SK-N-SH (cell line): ENCODE data around the gene IL17RE. TPM values are rescaled to one million over a fixed set of nuclear protein-coding genes. Genes with fewer than 3 reads are reported as not detected.

ENCODE experiments used
- CTCF ChIA-PET: fragments of 300-600, 350-600 bp; formaldehyde crosslinking; extraction: SDS; loops from one replicate; lab custom pipeline; 2021; lab: Yijun Ruan, JAX
- POLR2A ChIA-PET: fragments of 350-600 bp; sonication (Branson Sonifier 250); formaldehyde crosslinking; extraction: SDS; loops from one replicate; lab custom pipeline; 2020; ENCODE audit warnings: antibody characterized with exemption, inconsistent platforms; lab: Yijun Ruan, JAX
- DNase-seq: peaks from one replicate; pipeline ENCODE4 v3.0.0; 2012
- H2AFZ ChIP-seq: fragments of 200-600 bp; sonication (generic); 2 replicates; pipeline ENCODE4 v1.8.1; 2016; ENCODE audit warnings: antibody characterized with exemption, mild to moderate bottlenecking, low read depth
- H3F3A ChIP-seq: fragments of 200-600 bp; sonication (generic); replicated peaks from 2 replicates; pipeline ENCODE3; 2016; ENCODE audit warnings: antibody characterized with exemption, mild to moderate bottlenecking; ENCODE audit not compliant: insufficient read depth
- H3K27ac ChIP-seq, 2 experiments: fragments of 200-500 bp in 1 of 2; fragments of 200-600 bp in 1 of 2; sonication (Bioruptor generic) in 1 of 2; sonication (generic), shearing (Covaris generic) in 1 of 2; 2 replicates each; pipeline versions ENCODE4 v1.5.1 to v1.6.1; 2014 to 2016; ENCODE audit warnings: low read depth in 2 of 2, inconsistent platforms in 1 of 2, low read length in 1 of 2, mild to moderate bottlenecking in 1 of 2, mixed read lengths in 1 of 2
- H3K27me3 ChIP-seq: fragments of 200-600 bp; sonication (generic), shearing (Covaris generic); 2 replicates; pipeline ENCODE4 v1.6.1; 2016; ENCODE audit warnings: mixed run types; ENCODE audit not compliant: insufficient read depth
- H3K36me3 ChIP-seq, 2 experiments: fragments of 200-500 bp in 1 of 2; fragments of 200-600 bp in 1 of 2; sonication (Bioruptor generic) in 1 of 2; sonication (generic) in 1 of 2; replicated peaks in 1 of 2; 2 replicates each; pipeline versions ENCODE3 to v1.5.1; 2014 to 2016; ENCODE audit warnings: low read length in 1 of 2, mild to moderate bottlenecking in 1 of 2; ENCODE audit not compliant: insufficient read depth in 2 of 2, control insufficient read depth in 1 of 2
- H3K4me1 ChIP-seq, 2 experiments: fragments of 200-500 bp in 1 of 2; fragments of 200-600 bp in 1 of 2; sonication (Bioruptor generic) in 1 of 2; sonication (generic), shearing (Covaris generic) in 1 of 2; 2 replicates each; pipeline versions ENCODE4 v1.5.1 to v1.6.1; 2014 to 2016; ENCODE audit warnings: low read depth in 1 of 2, low read length in 1 of 2, mixed run types in 1 of 2; ENCODE audit not compliant: insufficient read depth in 2 of 2, control insufficient read depth in 1 of 2
- H3K4me2 ChIP-seq: fragments of 200-600 bp; sonication (generic), shearing (Covaris generic); 2 replicates; pipeline ENCODE4 v1.6.1; 2017; ENCODE audit warnings: mixed run types
- H3K4me3 ChIP-seq, 2 experiments: fragments of 200-500 bp in 1 of 2; fragments of 200-600 bp in 1 of 2; sonication (Bioruptor generic) in 1 of 2; sonication (generic), shearing (Covaris generic) in 1 of 2; 2 replicates each; pipeline versions ENCODE4 v1.5.1 to v1.8.1; 2014 to 2016; ENCODE audit warnings: low read depth in 2 of 2, inconsistent platforms in 1 of 2, low read length in 1 of 2, mild to moderate bottlenecking in 1 of 2, mixed read lengths in 1 of 2, moderate library complexity in 1 of 2
- H3K79me2 ChIP-seq: fragments of 200-600 bp; sonication (generic); 2 replicates; pipeline ENCODE4 v1.8.1; 2017; ENCODE audit warnings: mild to moderate bottlenecking; ENCODE audit not compliant: insufficient read depth
- H3K9ac ChIP-seq: fragments of 200-600 bp; sonication (generic); 2 replicates; pipeline ENCODE4 v1.6.1; 2017; ENCODE audit warnings: mixed run types
- H3K9me2 ChIP-seq: fragments of 200-600 bp; sonication (generic); 2 replicates; pipeline ENCODE4 v1.6.1; 2017; ENCODE audit warnings: mixed run types
- H3K9me3 ChIP-seq: fragments of 200-600 bp; sonication (generic); 2 replicates; pipeline ENCODE4 v1.6.1; 2017; ENCODE audit warnings: mixed run types, mild to moderate bottlenecking, moderate library complexity
- H4K20me1 ChIP-seq: fragments of 200-600 bp; sonication (generic); 2 replicates; pipeline ENCODE4 v1.6.1; 2017; ENCODE audit warnings: mild to moderate bottlenecking, mixed run types; ENCODE audit not compliant: insufficient read depth
- CHD2 ChIP-seq: fragments of 150-350 bp; IDR thresholded peaks from 2 replicates; pipeline ENCODE4 v1.6.1; 2018; ENCODE audit warnings: low read length; ENCODE audit not compliant: partially characterized antibody
- CTCF ChIP-seq: fragments of 200-600 bp; sonication (generic); IDR thresholded peaks from 2 replicates; pipeline ENCODE4 v1.6.1; 2017; ENCODE audit warnings: antibody characterized with exemption, mild to moderate bottlenecking, moderate library complexity
- EP300 ChIP-seq, 2 experiments: IDR thresholded peaks; 2 replicates each; pipeline versions ENCODE4 v1.4.0 to v1.6.1; 2012; ENCODE audit warnings: borderline replicate concordance in 1 of 2, low read depth in 1 of 2, low read length in 1 of 2
- FOSL2 ChIP-seq: IDR thresholded peaks from 2 replicates; pipeline ENCODE4 v1.4.0; 2012; ENCODE audit warnings: low read depth, mild to moderate bottlenecking, moderate library complexity, borderline replicate concordance
- FOXJ3 ChIP-seq: sonication (generic); formaldehyde crosslinking; IDR thresholded peaks from 2 replicates; pipeline ENCODE4 v1.5.1; 2020; ENCODE audit warnings: mild to moderate bottlenecking, missing genetic modification reagents
- FOXM1 ChIP-seq: IDR thresholded peaks from 2 replicates; pipeline ENCODE4 v1.4.0; 2012; ENCODE audit warnings: low read depth, mild to moderate bottlenecking
- GATA2 ChIP-seq: sonication (generic); formaldehyde crosslinking; IDR thresholded peaks from 2 replicates; pipeline ENCODE4 v1.5.0; 2020; ENCODE audit warnings: mild to moderate bottlenecking, missing genetic modification reagents
- MAX ChIP-seq: IDR thresholded peaks from 2 replicates; pipeline ENCODE4 v1.4.0; 2012; ENCODE audit warnings: low read depth
- MEF2A ChIP-seq: IDR thresholded peaks from 2 replicates; pipeline ENCODE4 v1.4.0; 2012; ENCODE audit warnings: low read depth, borderline replicate concordance
- MXI1 ChIP-seq: IDR thresholded peaks from 2 replicates; pipeline ENCODE4 v1.6.1; 2012; ENCODE audit warnings: mild to moderate bottlenecking, low read depth, low read length, improper control_type of control experiment
- NFIC ChIP-seq: IDR thresholded peaks from 2 replicates; pipeline ENCODE4 v1.4.0; 2012; ENCODE audit warnings: borderline replicate concordance
- NRF1 ChIP-seq: IDR thresholded peaks from 2 replicates; pipeline ENCODE4 v1.6.1; 2012; ENCODE audit warnings: low read depth, mild to moderate bottlenecking, low read length
- PBX3 ChIP-seq: IDR thresholded peaks from 2 replicates; pipeline ENCODE4; 2012
- REST ChIP-seq: IDR thresholded peaks from 2 replicates; pipeline ENCODE4 v1.6.1; 2012; ENCODE audit warnings: mild to moderate bottlenecking, low read depth, low read length, moderate library complexity
- TAF1 ChIP-seq: IDR thresholded peaks from 2 replicates; pipeline ENCODE4 v1.6.1; 2012; ENCODE audit warnings: low read depth, mild to moderate bottlenecking, low read length, moderate library complexity, borderline replicate concordance
- USF2 ChIP-seq: fragments of 150-350 bp; IDR thresholded peaks from 2 replicates; pipeline ENCODE4 v1.6.1; 2017; ENCODE audit warnings: antibody characterized with exemption, low read length, low read depth, borderline replicate concordance
- ZBTB33 ChIP-seq: IDR thresholded peaks from 2 replicates; pipeline ENCODE4 v1.4.0; 2012; ENCODE audit warnings: low read depth, borderline replicate concordance
- WGBS: methylation state at CpG from one replicate; pipeline ENCODE4 v1.1.6; 2017; ENCODE audit warnings: low lambda C conversion rate; 5-methylcytosine and 5-hydroxymethylcytosine counted together
- polyA plus RNA-seq, 3 experiments: library from polyadenylated mRNA; depleted of rRNA; stranded (reverse); fragments of >200 nt; gene quantifications; 2 replicates each; pipeline ENCODE4 v1.2.3, GENCODE V29; 2012

The IL17RE gene
- polyA plus RNA-seq, 1 of the 3 experiments (the other 2 are of a cell fraction) = 0.95 TPM

GRCh38 chr3:9932843-9933560, 30.4 kb downstream of the IL17RE start (continued):
- TF ChIP-seq NFIC (peak; percentile 71), CHD2 (peak; percentile 69), USF2 (no peak; the same call in 1 of the 2 replicates), TAF1 (no peak), CTCF (peak; percentile 72), MAX (peak; percentile 71; the same call in 1 of the 2 replicates), FOSL2 (no peak)

GRCh38 chr3:9933561-9934234, 31.1 kb downstream of the IL17RE start, which contains the start of gene CRELD1:
Gene CRELD1, plus strand, starts transcription at chr3:9933834. Its CDS starts 605 bp downstream, at chr3:9934439.
- Histone ChIP-seq H3F3A (peaks cover 9% of the 10 kb centered on the region), H3K27ac (peak within 1 kb of the TSS; percentile 88 to 91), H2AFZ (peak within 1 kb of the TSS; percentile 96), H3K4me3 (peak within 1 kb of the TSS; percentile 75 to 83), H3K4me2 (peak within 1 kb of the TSS; percentile 92), H3K9ac (peak within 1 kb of the TSS; percentile 83), H3K36me3 (peaks cover 9 to 19% of the 10 kb centered on the region in 2 experiments), H3K79me2 (peaks cover 20% of the 10 kb centered on the region; the same call in 1 of the 2 replicates), H3K9me2 (no peaks in the 10 kb centered on the region), H4K20me1 (no peaks in the 10 kb centered on the region), H3K9me3 (no peaks in the 10 kb centered on the region), H3K4me1 (peaks cover 12 to 19% of the 10 kb centered on the region in 2 experiments), H3K27me3 (no peaks in the 10 kb centered on the region)
- ChIA-PET POLR2A (interaction anchor here (0.7 to 3.8 kb wide), 17 partner anchors 10 to 314 kb away, joined by 3 to 58 read pairs (median 4); partner anchors contain the start of genes ARPC4, BRK1, EMC3 and FANCD2), CTCF (interaction anchor here (0.8 to 5.5 kb wide), 19 partner anchors 9 to 805 kb away, joined by 3 to 38 read pairs (median 5); partner anchors contain the start of genes ARPC4, CIDEC, EMC3 and IL17RC)
- under 1% methylated on average over 40 of the region's 50 CpGs for WGBS
- DNase-seq = peak; percentile 96
- TF ChIP-seq FOXJ3 (CRISPR knock-in tag) (no peak), MXI1 (peak; percentile 94), GATA2 (CRISPR knock-in tag) (no peak), FOXM1 (no peak), EP300 (IDR thresholded peaks at IDR 0.05; ENCODE audit: borderline replicate concordance in 1 of 2, low read depth in 1 of 2, low read length in 1 of 2) (no peak), NRF1 (no peak), MEF2A (no peak), ZBTB33 (no peak), REST (no peak), PBX3 (no peak)
